Astrocyte of the cerebellum (primary cell): ENCODE results near the gene LAMB2.

ENCODE experiments used
- DNase-seq: peaks from one replicate; pipeline ENCODE4 v3.0.0-alpha.2; 2011; ENCODE audit warnings: low read depth
- H3K4me3 ChIP-seq: 2 replicates; pipeline ENCODE4 v1.5.1; 2011; ENCODE audit warnings: mild to moderate bottlenecking, low read depth, low read length, moderate library complexity
- CTCF ChIP-seq: IDR thresholded peaks from 2 replicates; pipeline ENCODE4 v1.5.1; 2012; ENCODE audit warnings: low read length, low read depth, moderate library complexity, mild to moderate bottlenecking; ENCODE audit errors: missing control alignments
- in situ Hi-C: cut with HindIII; loops from 2 replicates; pipeline ENCODE4 v1.10.0; 2017; ENCODE audit warnings: low sequenced_read_pairs

Gene LAMB2

DNA sequence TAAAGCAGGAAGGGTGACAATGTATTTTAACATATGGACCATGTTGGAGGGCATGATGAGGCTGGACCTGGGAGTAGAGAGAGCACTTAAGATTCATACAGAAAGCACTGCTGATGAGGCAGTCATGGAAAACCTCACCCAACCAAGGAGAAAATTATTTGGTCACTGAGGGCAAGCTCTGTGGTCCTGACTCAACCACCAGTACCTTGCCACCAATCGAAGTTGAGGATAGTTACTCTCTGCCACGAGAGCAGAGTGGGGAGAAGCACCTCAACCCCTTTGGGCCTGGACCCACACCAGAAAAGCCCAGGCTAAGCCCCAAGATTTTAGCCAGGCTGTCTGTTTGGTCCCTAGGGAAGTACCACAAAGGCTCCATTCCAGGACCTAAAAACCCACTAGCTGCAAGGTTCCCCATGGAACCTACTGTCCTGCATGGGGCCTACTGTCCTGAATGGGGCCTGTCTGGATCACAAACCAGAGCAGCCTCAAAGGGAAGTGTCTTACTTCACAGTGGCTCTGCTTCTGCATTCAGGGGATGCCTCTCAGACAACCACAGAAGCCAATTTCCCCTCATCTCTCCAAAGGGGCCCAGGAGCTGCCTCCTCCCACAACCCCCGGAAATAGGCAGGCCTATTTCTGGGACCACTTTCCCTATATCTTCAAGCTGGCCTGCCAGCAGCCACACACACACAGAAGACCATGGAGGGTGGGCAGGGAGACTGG lies 29.1 kb upstream of the LAMB2 start:
- no peak for DNase-seq
- TF ChIP-seq CTCF: no peak
- in situ Hi-C loops: no loop called here
- H3K4me3 ChIP-seq: no peak overlapping the region

GRCh38 chr3:49161197-49161596 lies 28.3 kb upstream of the LAMB2 start:
- DNase-seq: no peak
- in situ Hi-C loops: no loop called here
- no peak for TF ChIP-seq CTCF
- H3K4me3 ChIP-seq: no peak overlapping the region

GRCh38 chr3:49158792-49159191 lies 25.9 kb upstream of the LAMB2 start:
- H3K4me3 ChIP-seq: no peak overlapping the region
- no peak for TF ChIP-seq CTCF
- DNase-seq: no peak
- in situ Hi-C loops: no loop called here

DNA sequence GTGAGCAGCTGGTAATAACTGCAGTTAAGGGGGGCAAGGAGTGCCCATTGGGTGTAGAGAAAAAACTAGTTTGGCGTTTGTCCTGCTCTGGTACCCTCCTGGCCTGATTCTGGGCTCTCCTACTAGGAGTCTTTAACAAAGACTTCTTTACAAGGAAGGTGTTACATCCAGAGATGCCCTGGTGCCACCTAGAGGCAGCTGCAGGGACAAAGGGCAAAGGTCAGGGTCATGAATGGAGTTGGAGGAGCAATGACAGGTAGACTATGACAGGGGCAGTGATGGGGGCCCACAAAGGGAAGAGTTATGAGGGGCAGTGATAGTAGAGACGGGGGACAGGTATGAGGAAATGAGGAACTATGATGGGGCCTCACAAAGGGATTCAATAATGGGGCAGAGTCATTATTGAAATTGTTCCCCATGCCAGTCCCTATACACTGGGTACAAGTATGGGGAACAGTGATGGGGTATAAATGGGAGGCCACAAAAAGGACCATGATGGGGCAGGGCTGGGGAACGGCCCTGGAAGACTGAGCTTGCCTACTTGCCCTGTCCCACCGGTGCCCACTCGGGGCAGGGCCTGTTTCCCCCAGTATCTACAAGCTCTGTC lies 25.4 kb upstream of the LAMB2 start:
- TF ChIP-seq CTCF: no peak
- in situ Hi-C loops: no loop called here
- DNase-seq: no peak
- no peak overlapping the region for H3K4me3 ChIP-seq

- H3K4me3 ChIP-seq: no peak overlapping the region
- in situ Hi-C loops: no loop called here
- DNase-seq: no peak
- no peak for TF ChIP-seq CTCF
Observed at GRCh38 chr3:49157289-49157688, 24.4 kb upstream of the LAMB2 start.

- no peak overlapping the region for H3K4me3 ChIP-seq
- DNase-seq: no peak
- no peak for TF ChIP-seq CTCF
- in situ Hi-C loops: no loop called here
Observed at GRCh38 chr3:49153349-49153912, 20.6 kb upstream of the LAMB2 start.
